GDM1 (cell line): ENCODE results near the gene VPS33B.
"Not testable (repeated sequence)": the region's sequence is repeated elsewhere in the genome, so short reads cannot be mapped to it uniquely, and the experiment has no call there.

Experiments
- DNase-seq: peaks from one replicate; lab custom pipeline; 2025; lab: John Stamatoyannopoulos, UW

Gene VPS33B

GRCh38 chr15:91031796-91032195, 9.4 kb upstream of the VPS33B start:
- DNase-seq = no peak

- no peak for DNase-seq
These were observed 5.3 kb upstream of the VPS33B start for GRCh38 chr15:91027677-91028076.

GRCh38 chr15:91023720-91024119, 1.3 kb upstream of the VPS33B start:
- DNase-seq = no peak

GRCh38 chr15:91022832-91023129, 387 bp upstream of the VPS33B start:
- no peak for DNase-seq

GRCh38 chr15:91021516-91022074, 799 bp downstream of the VPS33B start:
- no peak for DNase-seq

- DNase-seq = no peak
These were observed 4.2 kb downstream of the VPS33B start for GRCh38 chr15:91018158-91018557.

- DNase-seq = no peak
These were observed 4.7 kb downstream of the VPS33B start for GRCh38 chr15:91017716-91018115.

GRCh38 chr15:91013701-91014100, 8.7 kb downstream of the VPS33B start:
- DNase-seq = not testable (repeated sequence)

- DNase-seq = no peak
These were observed 15.1 kb downstream of the VPS33B start for GRCh38 chr15:91007266-91007665.

- no peak for DNase-seq
These were observed 21.2 kb downstream of the VPS33B start for GRCh38 chr15:91001209-91001608.

GRCh38 chr15:90998737-90999136, 23.7 kb downstream of the VPS33B start:
- no peak for DNase-seq

GRCh38 chr15:90994417-90995311, 27.7 kb downstream of the VPS33B start, which contains the start of gene PRC1:
TSS of gene PRC1 (minus strand) at chr15:90994535. CDS start at chr15:90994417, 118 bp downstream.
- DNase-seq = peak; percentile 98

- DNase-seq = no peak
These were observed 28.4 kb downstream of the VPS33B start for GRCh38 chr15:90994059-90994416.

GRCh38 chr15:90991587-90992285, 30.7 kb downstream of the VPS33B start:
- DNase-seq = no peak

GRCh38 chr15:90990446-90990845, 31.9 kb downstream of the VPS33B start:
- DNase-seq = no peak

GRCh38 chr15:90989040-90989768, 33.2 kb downstream of the VPS33B start:
- DNase-seq = no peak

- no peak for DNase-seq
These were observed 34.1 kb downstream of the VPS33B start for GRCh38 chr15:90988296-90988695.

- DNase-seq = no peak
These were observed 34.7 kb downstream of the VPS33B start for GRCh38 chr15:90987561-90988141.

GRCh38 chr15:90986790-90987507, 35.4 kb downstream of the VPS33B start:
- DNase-seq = no peak

- no peak for DNase-seq
These were observed 40.3 kb downstream of the VPS33B start for GRCh38 chr15:90982135-90982534.

- DNase-seq = no peak
These were observed 40.7 kb downstream of the VPS33B start for GRCh38 chr15:90981681-90982080.
